Glutamatergic neuron (in vitro differentiated cells): Measurements from ENCODE around the gene SLC17A9. TPM values are rescaled to one million over a fixed set of nuclear protein-coding genes. Genes with fewer than 3 reads are reported as not detected.
A peak's percentile ranks its signal among the peaks of the same experiment; 100 is the strongest.

Experiments used
- DNase-seq: peaks from one replicate; pipeline ENCODE4 v3.0.0; 2022
- H3K27ac Mint-ChIP-seq: one replicate; pipeline ENCODE4 v1.8.0; 2020; ENCODE audit warnings: mild to moderate bottlenecking, mixed read lengths, inconsistent platforms; ENCODE audit not compliant: unreplicated experiment
- H3K27me3 Mint-ChIP-seq: one replicate; pipeline ENCODE4 v1.8.0; 2020; ENCODE audit warnings: mild to moderate bottlenecking, moderate library complexity, mixed read lengths, inconsistent platforms; ENCODE audit not compliant: unreplicated experiment
- H3K36me3 Mint-ChIP-seq: one replicate; pipeline ENCODE4 v1.8.0; 2020; ENCODE audit warnings: mild to moderate bottlenecking, mixed read lengths, inconsistent platforms; ENCODE audit not compliant: unreplicated experiment
- H3K4me1 Mint-ChIP-seq: one replicate; pipeline ENCODE4 v1.8.0; 2020; ENCODE audit warnings: mild to moderate bottlenecking, low read depth, mixed read lengths, inconsistent platforms; ENCODE audit not compliant: unreplicated experiment
- H3K4me3 Mint-ChIP-seq: one replicate; pipeline ENCODE4 v1.8.0; 2020; ENCODE audit warnings: mild to moderate bottlenecking, mixed read lengths, inconsistent platforms; ENCODE audit not compliant: unreplicated experiment
- H3K9me3 Mint-ChIP-seq: one replicate; pipeline ENCODE4 v1.8.0; 2020; ENCODE audit warnings: mild to moderate bottlenecking, moderate library complexity, mixed read lengths, inconsistent platforms; ENCODE audit not compliant: unreplicated experiment
- CTCF ChIP-seq: fragments of 200-600 bp; sonication (generic); IDR thresholded peaks from one replicate; pipeline ENCODE4 v1.5.0; 2021; ENCODE audit not compliant: partially characterized antibody, unreplicated experiment
- total RNA-seq: library from RNA; stranded (reverse); fragmentation: NEBNext Ultra II Directional; extraction: Animal tissue kit (Norgen Biotek cat#: 25700); gene quantifications from one replicate; pipeline ENCODE4 v1.2.1, GENCODE V29; 2021; ENCODE audit not compliant: unreplicated experiment

Gene SLC17A9
- total RNA-seq, 1 donor from 2014 or later = 1.8 TPM

- Mint-ChIP-seq H3K4me3 (peak overlapping the region; percentile 74), H3K4me1 (peaks cover 8% of the 10 kb centered on the region), H3K27ac (no peak overlapping the region), H3K36me3 (peaks cover 8% of the 10 kb centered on the region), H3K27me3 (peaks cover 7% of the 10 kb centered on the region), H3K9me3 (peaks cover 14% of the 10 kb centered on the region)
- no peak for TF ChIP-seq CTCF
- peak; percentile 36 for DNase-seq
Observed at GRCh38 chr20:63008541-63009044, 56.1 kb downstream of the SLC17A9 start.

GRCh38 chr20:63009045-63009961 is 56.8 kb downstream of the SLC17A9 start:
- peaks cover 11% of the 10 kb centered on the region for H3K4me1 Mint-ChIP-seq
- H3K9me3 Mint-ChIP-seq = peaks cover 19% of the 10 kb centered on the region
- H3K27me3 Mint-ChIP-seq = peaks cover 4% of the 10 kb centered on the region
- peak; percentile 95 for TF ChIP-seq CTCF
- H3K36me3 Mint-ChIP-seq = peaks cover 10% of the 10 kb centered on the region
- peak overlapping the region; percentile 74 for H3K4me3 Mint-ChIP-seq
- DNase-seq = peak; percentile 89
- H3K27ac Mint-ChIP-seq = no peak overlapping the region

- peak overlapping the region; percentile 64 for H3K4me3 Mint-ChIP-seq
- H3K36me3 Mint-ChIP-seq = peaks cover 10% of the 10 kb centered on the region
- no peak overlapping the region for H3K27ac Mint-ChIP-seq
- H3K27me3 Mint-ChIP-seq = peaks cover 6% of the 10 kb centered on the region
- peaks cover 21% of the 10 kb centered on the region for H3K9me3 Mint-ChIP-seq
- peak; percentile 16 for DNase-seq
- H3K4me1 Mint-ChIP-seq = peaks cover 12% of the 10 kb centered on the region
- no peak for TF ChIP-seq CTCF
Observed at GRCh38 chr20:63009988-63010769, 57.7 kb downstream of the SLC17A9 start.

- H3K4me3 Mint-ChIP-seq = no peak overlapping the region
- peaks cover 10% of the 10 kb centered on the region for H3K36me3 Mint-ChIP-seq
- peaks cover 19% of the 10 kb centered on the region for H3K4me1 Mint-ChIP-seq
- H3K9me3 Mint-ChIP-seq = peaks cover 21% of the 10 kb centered on the region
- H3K27ac Mint-ChIP-seq = no peak overlapping the region
- TF ChIP-seq CTCF = no peak
- peaks cover 7% of the 10 kb centered on the region for H3K27me3 Mint-ChIP-seq
- peak; percentile 11 for DNase-seq
Observed at GRCh38 chr20:63011798-63012197, 59.3 kb downstream of the SLC17A9 start.
